ENCODE results near the gene KRR1.

- TF ChIP-seq CTCF (IDR thresholded peaks at IDR 0.05 in 4 of 5, conservative IDR thresholded peaks at IDR 0.05 in 1 of 5) (no peak), POLR2A (IDR thresholded peaks at IDR 0.05) (no peak)
Measured at GRCh38 chr12:75443709-75444108, 67.7 kb downstream of the KRR1 start.

All from gastrocnemius medialis (tissue), 4 donors.